ENCODE data around the gene FAM98C.

DNA sequence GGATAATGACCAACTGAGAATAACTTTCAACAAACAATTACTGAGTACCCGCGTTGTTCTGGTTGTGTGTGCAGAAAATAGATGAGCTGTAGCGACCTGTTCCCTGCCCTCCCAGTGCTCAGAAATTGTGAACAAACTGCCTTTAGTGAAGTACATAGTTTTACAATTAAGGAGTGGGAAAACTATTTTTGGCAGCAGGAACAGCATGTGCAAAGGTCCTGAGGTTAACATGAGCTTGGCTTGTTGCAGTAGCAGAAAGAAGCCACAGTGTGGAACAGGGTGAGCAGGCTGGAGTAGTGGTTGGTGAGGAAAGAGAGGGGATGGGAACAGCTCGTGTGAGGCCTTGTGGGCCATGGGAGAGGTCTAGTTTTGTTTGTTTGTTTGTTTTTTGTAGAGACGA lies 46.6 kb downstream of the FAM98C start:
- TF ChIP-seq, protein P1, sequence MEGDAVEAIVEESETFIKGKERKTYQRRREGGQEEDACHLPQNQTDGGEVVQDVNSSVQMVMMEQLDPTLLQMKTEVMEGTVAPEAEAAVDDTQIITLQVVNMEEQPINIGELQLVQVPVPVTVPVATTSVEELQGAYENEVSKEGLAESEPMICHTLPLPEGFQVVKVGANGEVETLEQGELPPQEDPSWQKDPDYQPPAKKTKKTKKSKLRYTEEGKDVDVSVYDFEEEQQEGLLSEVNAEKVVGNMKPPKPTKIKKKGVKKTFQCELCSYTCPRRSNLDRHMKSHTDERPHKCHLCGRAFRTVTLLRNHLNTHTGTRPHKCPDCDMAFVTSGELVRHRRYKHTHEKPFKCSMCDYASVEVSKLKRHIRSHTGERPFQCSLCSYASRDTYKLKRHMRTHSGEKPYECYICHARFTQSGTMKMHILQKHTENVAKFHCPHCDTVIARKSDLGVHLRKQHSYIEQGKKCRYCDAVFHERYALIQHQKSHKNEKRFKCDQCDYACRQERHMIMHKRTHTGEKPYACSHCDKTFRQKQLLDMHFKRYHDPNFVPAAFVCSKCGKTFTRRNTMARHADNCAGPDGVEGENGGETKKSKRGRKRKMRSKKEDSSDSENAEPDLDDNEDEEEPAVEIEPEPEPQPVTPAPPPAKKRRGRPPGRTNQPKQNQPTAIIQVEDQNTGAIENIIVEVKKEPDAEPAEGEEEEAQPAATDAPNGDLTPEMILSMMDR (IDR thresholded peaks at IDR 0.05) = no peak
- TF ChIP-seq POLR2AphosphoS5 (IDR thresholded peaks at IDR 0.05; ENCODE audit: low read depth, low read length) (no peak), MEF2A (IDR thresholded peaks at IDR 0.05; ENCODE audit: borderline replicate concordance, low read depth) (no peak), TAF1 (IDR thresholded peaks at IDR 0.05; ENCODE audit: borderline replicate concordance, low read depth, low read length) (no peak)
